WTC11 (cell line): ENCODE measurements around the gene ZNF280D. TPM values are rescaled to one million over a fixed set of nuclear protein-coding genes. Genes with fewer than 3 reads are reported as not detected.

Source experiments
- ATAC-seq: fragments of 200-7000 bp; cut with Tn5 transposase; 2 replicates; pipeline ENCODE4 v1.10.0; 2021; ENCODE audit warnings: mild to moderate bottlenecking, moderate library complexity
- CTCF ChIA-PET: fragments of 300-600 bp; sonication (Branson Sonifier 250); formaldehyde crosslinking; loops from one replicate; lab custom pipeline; 2021; ENCODE audit warnings: antibody characterized with exemption; lab: Charles Lee
- POLR2A ChIA-PET: fragments of 350-600 bp; sonication (Branson Sonifier 250); formaldehyde crosslinking; loops from one replicate; lab custom pipeline; 2021; ENCODE audit warnings: antibody characterized with exemption; lab: Charles Lee
- DNase-seq: peaks from one replicate; pipeline ENCODE4 v3.0.0; 2021; ENCODE audit warnings: low spot score
- H3K27ac Mint-ChIP-seq: 2 replicates; pipeline ENCODE4 v1.8.0; 2021; ENCODE audit warnings: mixed read lengths
- H3K27me3 Mint-ChIP-seq: 2 replicates; pipeline ENCODE4 v1.8.0; 2021; ENCODE audit warnings: low read depth, mild to moderate bottlenecking, moderate library complexity, mixed read lengths
- H3K36me3 Mint-ChIP-seq: 2 replicates; pipeline ENCODE4 v1.8.0; 2021; ENCODE audit warnings: mixed read lengths
- H3K4me1 Mint-ChIP-seq: 2 replicates; pipeline ENCODE4 v1.8.0; 2022; ENCODE audit warnings: mixed read lengths
- H3K4me3 Mint-ChIP-seq: 2 replicates; pipeline ENCODE4 v1.8.0; 2021; ENCODE audit warnings: mild to moderate bottlenecking, moderate library complexity, mixed read lengths
- H3K9me3 Mint-ChIP-seq: 2 replicates; pipeline ENCODE4 v1.8.0; 2021; ENCODE audit warnings: mixed read lengths
- ATF1 ChIP-seq: sonication (generic); formaldehyde crosslinking; IDR thresholded peaks from 2 replicates; pipeline ENCODE4 v1.8.1; 2023; ENCODE audit warnings: mild to moderate bottlenecking, moderate library complexity, missing genetic modification reagents
- EMX1 ChIP-seq: fragments of 250-450 bp; sonication (Bioruptor Pico); IDR thresholded peaks from 2 replicates; pipeline ENCODE4 v1.8.0; 2021; ENCODE audit warnings: mild to moderate bottlenecking
- FOXK1 ChIP-seq: sonication (generic); formaldehyde crosslinking; IDR thresholded peaks from 2 replicates; pipeline ENCODE4 v1.8.0; 2022; ENCODE audit warnings: mild to moderate bottlenecking, moderate library complexity, missing genetic modification reagents
- IRF2 ChIP-seq: sonication (generic); formaldehyde crosslinking; IDR thresholded peaks from 2 replicates; pipeline ENCODE4 v1.8.0; 2022; ENCODE audit warnings: low read depth, missing genetic modification reagents, borderline replicate concordance
- KAT7 ChIP-seq: sonication (generic); formaldehyde crosslinking; IDR thresholded peaks from 2 replicates; pipeline ENCODE4 v1.8.1; 2023; ENCODE audit warnings: missing genetic modification reagents, mild to moderate bottlenecking, borderline replicate concordance
- NR3C1 ChIP-seq: sonication (generic); formaldehyde crosslinking; conservative IDR thresholded peaks from 2 replicates; pipeline ENCODE4 v1.8.1; 2023; ENCODE audit warnings: low read depth, mild to moderate bottlenecking, missing genetic modification reagents
- SMAD3 ChIP-seq: sonication (generic); formaldehyde crosslinking; IDR thresholded peaks from 2 replicates; pipeline ENCODE4 v1.8.0; 2022; ENCODE audit warnings: missing genetic modification reagents, mild to moderate bottlenecking, borderline replicate concordance
- SOX15 ChIP-seq: fragments of 250-450 bp; sonication (Bioruptor Pico); IDR thresholded peaks from 2 replicates; pipeline ENCODE4 v1.9.0; 2021; ENCODE audit warnings: mild to moderate bottlenecking
- SP1 ChIP-seq: sonication (generic); formaldehyde crosslinking; conservative IDR thresholded peaks from 2 replicates; pipeline ENCODE4 v1.8.1; 2022; ENCODE audit warnings: missing genetic modification reagents
- TCF7 ChIP-seq: sonication (generic); formaldehyde crosslinking; IDR thresholded peaks from 2 replicates; pipeline ENCODE4 v1.8.0; 2022; ENCODE audit warnings: mild to moderate bottlenecking, low read depth, missing genetic modification reagents, moderate library complexity
- ZNF423 ChIP-seq: fragments of 250-450 bp; sonication (Bioruptor Pico); IDR thresholded peaks from 2 replicates; pipeline ENCODE4 v2.1.2; 2022; ENCODE audit warnings: mild to moderate bottlenecking, moderate library complexity
- ZNF671 ChIP-seq: fragments of 250-450 bp; sonication (Bioruptor Pico); IDR thresholded peaks from 2 replicates; pipeline ENCODE4 v1.8.0; 2021; ENCODE audit warnings: mild to moderate bottlenecking
- total RNA-seq: library from RNA; stranded (reverse); gene quantifications from 3 replicates; pipeline ENCODE4 v1.2.3, GENCODE V29; 2021
- TF ChIP-seq, protein P1 (sequence below): sonication (generic); formaldehyde crosslinking; IDR thresholded peaks from 2 replicates; pipeline ENCODE4 v1.8.1; 2023; ENCODE audit warnings: mild to moderate bottlenecking, missing genetic modification reagents, moderate library complexity
- TF ChIP-seq, protein P2 (sequence below): fragments of 250-450 bp; sonication (Bioruptor Pico); IDR thresholded peaks from 2 replicates; pipeline ENCODE4 v1.9.0; 2021; ENCODE audit warnings: moderate library complexity, mild to moderate bottlenecking, inconsistent platforms, borderline replicate concordance
- TF ChIP-seq, protein P3 (sequence below): sonication (generic); formaldehyde crosslinking; IDR thresholded peaks from 2 replicates; pipeline ENCODE4 v1.8.1; 2023; ENCODE audit warnings: mild to moderate bottlenecking, moderate library complexity, missing genetic modification reagents
- TF ChIP-seq, protein P4 (sequence below): fragments of 250-450 bp; sonication (Bioruptor Pico); IDR thresholded peaks from 2 replicates; pipeline ENCODE4 v1.9.0; 2021; ENCODE audit warnings: mild to moderate bottlenecking
- TF ChIP-seq, protein P5 (sequence below): sonication (generic); formaldehyde crosslinking; IDR thresholded peaks from 2 replicates; pipeline ENCODE4 v1.8.0; 2022; ENCODE audit warnings: mild to moderate bottlenecking, missing genetic modification reagents
- TF ChIP-seq, protein P6 (sequence below): sonication (generic); formaldehyde crosslinking; IDR thresholded peaks from 2 replicates; pipeline ENCODE4 v1.8.1; 2022; ENCODE audit warnings: mild to moderate bottlenecking, moderate library complexity, missing genetic modification reagents
- TF ChIP-seq, protein P7 (sequence below): sonication (generic); formaldehyde crosslinking; IDR thresholded peaks from 2 replicates; pipeline ENCODE4 v1.8.1; 2023; ENCODE audit warnings: mild to moderate bottlenecking, missing genetic modification reagents

Gene ZNF280D
- total RNA-seq, 1 experiment from 2014 or later, result 25.7 TPM

DNA sequence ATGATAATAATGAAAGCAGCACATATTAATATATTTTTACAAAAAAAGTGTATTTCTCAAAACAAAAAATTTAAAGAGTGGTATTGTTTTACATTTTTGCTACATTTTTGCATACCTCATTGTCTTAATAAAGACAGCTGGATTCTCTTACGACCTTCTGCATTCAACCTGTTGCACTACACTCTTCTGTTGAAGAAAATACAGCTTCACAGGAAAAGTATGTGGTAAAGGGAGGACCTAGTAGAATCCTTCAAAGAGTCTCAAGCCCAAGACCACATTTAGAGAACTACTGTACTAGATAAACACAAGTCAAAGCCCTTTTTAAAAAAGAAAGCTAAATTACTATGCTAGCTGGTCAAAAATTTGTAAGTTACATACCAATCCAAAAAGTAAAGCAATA is 7.9 kb downstream of the ZNF280D start (continued):
- TF ChIP-seq, protein P1, sequence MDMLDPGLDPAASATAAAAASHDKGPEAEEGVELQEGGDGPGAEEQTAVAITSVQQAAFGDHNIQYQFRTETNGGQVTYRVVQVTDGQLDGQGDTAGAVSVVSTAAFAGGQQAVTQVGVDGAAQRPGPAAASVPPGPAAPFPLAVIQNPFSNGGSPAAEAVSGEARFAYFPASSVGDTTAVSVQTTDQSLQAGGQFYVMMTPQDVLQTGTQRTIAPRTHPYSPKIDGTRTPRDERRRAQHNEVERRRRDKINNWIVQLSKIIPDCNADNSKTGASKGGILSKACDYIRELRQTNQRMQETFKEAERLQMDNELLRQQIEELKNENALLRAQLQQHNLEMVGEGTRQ (CRISPR knock-in tag), result no peak
- TF ChIP-seq SP1 (CRISPR knock-in tag) (no peak), KAT7 (CRISPR knock-in tag) (no peak), TCF7 (CRISPR knock-in tag) (no peak), ZNF671 (CRISPR knock-in tag) (no peak), EMX1 (CRISPR knock-in tag) (no peak), IRF2 (no peak), ATF1 (CRISPR knock-in tag) (no peak)
- TF ChIP-seq, protein P2, sequence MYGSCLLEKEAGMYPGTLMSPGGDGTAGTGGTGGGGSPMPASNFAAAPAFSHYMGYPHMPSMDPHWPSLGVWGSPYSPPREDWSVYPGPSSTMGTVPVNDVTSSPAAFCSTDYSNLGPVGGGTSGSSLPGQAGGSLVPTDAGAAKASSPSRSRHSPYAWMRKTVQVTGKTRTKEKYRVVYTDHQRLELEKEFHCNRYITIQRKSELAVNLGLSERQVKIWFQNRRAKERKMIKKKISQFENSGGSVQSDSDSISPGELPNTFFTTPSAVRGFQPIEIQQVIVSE (CRISPR knock-in tag), result no peak
- TF ChIP-seq, protein P3, sequence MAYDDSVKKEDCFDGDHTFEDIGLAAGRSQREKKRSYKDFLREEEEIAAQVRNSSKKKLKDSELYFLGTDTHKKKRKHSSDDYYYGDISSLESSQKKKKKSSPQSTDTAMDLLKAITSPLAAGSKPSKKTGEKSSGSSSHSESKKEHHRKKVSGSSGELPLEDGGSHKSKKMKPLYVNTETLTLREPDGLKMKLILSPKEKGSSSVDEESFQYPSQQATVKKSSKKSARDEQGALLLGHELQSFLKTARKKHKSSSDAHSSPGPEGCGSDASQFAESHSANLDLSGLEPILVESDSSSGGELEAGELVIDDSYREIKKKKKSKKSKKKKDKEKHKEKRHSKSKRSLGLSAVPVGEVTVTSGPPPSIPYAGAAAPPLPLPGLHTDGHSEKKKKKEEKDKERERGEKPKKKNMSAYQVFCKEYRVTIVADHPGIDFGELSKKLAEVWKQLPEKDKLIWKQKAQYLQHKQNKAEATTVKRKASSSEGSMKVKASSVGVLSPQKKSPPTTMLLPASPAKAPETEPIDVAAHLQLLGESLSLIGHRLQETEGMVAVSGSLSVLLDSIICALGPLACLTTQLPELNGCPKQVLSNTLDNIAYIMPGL (CRISPR knock-in tag), result no peak
- TF ChIP-seq, protein P4, sequence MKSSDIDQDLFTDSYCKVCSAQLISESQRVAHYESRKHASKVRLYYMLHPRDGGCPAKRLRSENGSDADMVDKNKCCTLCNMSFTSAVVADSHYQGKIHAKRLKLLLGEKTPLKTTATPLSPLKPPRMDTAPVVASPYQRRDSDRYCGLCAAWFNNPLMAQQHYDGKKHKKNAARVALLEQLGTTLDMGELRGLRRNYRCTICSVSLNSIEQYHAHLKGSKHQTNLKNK (CRISPR knock-in tag), result no peak

DNA sequence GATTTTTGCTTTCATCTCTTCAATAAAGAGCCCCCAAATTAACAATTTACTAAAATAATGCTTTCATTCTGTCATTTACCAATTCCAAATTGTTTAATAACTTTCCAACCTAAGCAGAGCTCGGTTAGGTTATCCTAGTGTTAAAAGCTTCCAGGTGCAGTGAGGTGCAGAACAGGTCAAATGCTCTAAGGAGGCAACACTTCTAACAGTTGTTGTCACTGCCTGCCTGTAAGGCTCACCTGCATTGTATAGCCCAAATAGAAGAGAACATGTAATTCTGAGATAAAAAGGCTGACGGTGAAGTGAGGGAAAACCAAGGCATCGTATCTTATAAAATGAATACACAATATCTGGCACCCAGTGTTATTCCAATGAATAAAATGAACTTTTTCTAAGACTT is 9.1 kb downstream of the ZNF280D start:
- CTCF ChIA-PET, result interaction anchor here (1.7 kb wide), 1 partner anchor 16 kb away, joined by 6 read pairs; no protein-coding TSS in a partner anchor
- Mint-ChIP-seq H3K27me3 (no peaks in the 10 kb centered on the region), H3K9me3 (peaks cover 10% of the 10 kb centered on the region), H3K36me3 (peaks cover 17% of the 10 kb centered on the region), H3K4me1 (peaks cover 10% of the 10 kb centered on the region), H3K27ac (no peak overlapping the region), H3K4me3 (no peak overlapping the region)
- TF ChIP-seq NR3C1 (CRISPR knock-in tag) (no peak), SMAD3 (no peak), FOXK1 (no peak), TCF7 (CRISPR knock-in tag) (no peak), SOX15 (no peak), ZNF423 (no peak)
- TF ChIP-seq, protein P5, sequence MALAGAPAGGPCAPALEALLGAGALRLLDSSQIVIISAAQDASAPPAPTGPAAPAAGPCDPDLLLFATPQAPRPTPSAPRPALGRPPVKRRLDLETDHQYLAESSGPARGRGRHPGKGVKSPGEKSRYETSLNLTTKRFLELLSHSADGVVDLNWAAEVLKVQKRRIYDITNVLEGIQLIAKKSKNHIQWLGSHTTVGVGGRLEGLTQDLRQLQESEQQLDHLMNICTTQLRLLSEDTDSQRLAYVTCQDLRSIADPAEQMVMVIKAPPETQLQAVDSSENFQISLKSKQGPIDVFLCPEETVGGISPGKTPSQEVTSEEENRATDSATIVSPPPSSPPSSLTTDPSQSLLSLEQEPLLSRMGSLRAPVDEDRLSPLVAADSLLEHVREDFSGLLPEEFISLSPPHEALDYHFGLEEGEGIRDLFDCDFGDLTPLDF (CRISPR knock-in tag), result no peak
- TF ChIP-seq, protein P6, sequence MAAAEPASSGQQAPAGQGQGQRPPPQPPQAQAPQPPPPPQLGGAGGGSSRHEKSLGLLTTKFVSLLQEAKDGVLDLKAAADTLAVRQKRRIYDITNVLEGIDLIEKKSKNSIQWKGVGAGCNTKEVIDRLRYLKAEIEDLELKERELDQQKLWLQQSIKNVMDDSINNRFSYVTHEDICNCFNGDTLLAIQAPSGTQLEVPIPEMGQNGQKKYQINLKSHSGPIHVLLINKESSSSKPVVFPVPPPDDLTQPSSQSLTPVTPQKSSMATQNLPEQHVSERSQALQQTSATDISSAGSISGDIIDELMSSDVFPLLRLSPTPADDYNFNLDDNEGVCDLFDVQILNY (CRISPR knock-in tag), result no peak
- TF ChIP-seq, protein P7, sequence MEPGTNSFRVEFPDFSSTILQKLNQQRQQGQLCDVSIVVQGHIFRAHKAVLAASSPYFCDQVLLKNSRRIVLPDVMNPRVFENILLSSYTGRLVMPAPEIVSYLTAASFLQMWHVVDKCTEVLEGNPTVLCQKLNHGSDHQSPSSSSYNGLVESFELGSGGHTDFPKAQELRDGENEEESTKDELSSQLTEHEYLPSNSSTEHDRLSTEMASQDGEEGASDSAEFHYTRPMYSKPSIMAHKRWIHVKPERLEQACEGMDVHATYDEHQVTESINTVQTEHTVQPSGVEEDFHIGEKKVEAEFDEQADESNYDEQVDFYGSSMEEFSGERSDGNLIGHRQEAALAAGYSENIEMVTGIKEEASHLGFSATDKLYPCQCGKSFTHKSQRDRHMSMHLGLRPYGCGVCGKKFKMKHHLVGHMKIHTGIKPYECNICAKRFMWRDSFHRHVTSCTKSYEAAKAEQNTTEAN (CRISPR knock-in tag), result no peak
- DNase-seq (no peak), ATAC-seq (no peak)
- POLR2A ChIA-PET, result interaction anchor here (0.8 kb wide), 1 partner anchor 9 kb away, joined by 3 read pairs; the partner anchor contains the start of gene ZNF280D
